H9 (cell line): ENCODE results near the gene MAP3K9. TPM values are rescaled to one million over a fixed set of nuclear protein-coding genes. Genes with fewer than 3 reads are reported as not detected.
A peak's percentile ranks its signal among the peaks of the same experiment; 100 is the strongest.

Source experiments
- DNase-seq: peaks from one replicate; pipeline ENCODE4 v3.0.0-alpha.2; 2017
- H2AFZ ChIP-seq: one replicate; pipeline ENCODE4 v1.6.1; 2013; ENCODE audit warnings: mild to moderate bottlenecking, low read length, control low read depth, moderate library complexity
- H2AK5ac ChIP-seq: 2 replicates; pipeline ENCODE4 v1.6.1; 2013; ENCODE audit warnings: low read length, control low read depth, mixed read lengths; ENCODE audit not compliant: insufficient read length
- H2BK120ac ChIP-seq: one replicate; pipeline ENCODE4 v1.6.1; 2013; ENCODE audit warnings: low read depth, mild to moderate bottlenecking, low read length, control low read depth, inconsistent platforms; ENCODE audit not compliant: poor library complexity, severe bottlenecking
- H2BK12ac ChIP-seq: 2 replicates; pipeline ENCODE4 v1.6.1; 2013; ENCODE audit warnings: low read length, control low read depth, mixed read lengths, low read depth; ENCODE audit not compliant: insufficient read length
- H2BK15ac ChIP-seq: 2 replicates; pipeline ENCODE4 v1.6.1; 2013; ENCODE audit warnings: low read depth, low read length, control low read depth
- H2BK20ac ChIP-seq: one replicate; pipeline ENCODE4 v1.6.1; 2013; ENCODE audit warnings: low read depth, mild to moderate bottlenecking, low read length, control low read depth, inconsistent platforms; ENCODE audit not compliant: poor library complexity, severe bottlenecking
- H2BK5ac ChIP-seq: 2 replicates; pipeline ENCODE4 v1.6.1; 2013; ENCODE audit warnings: low read length, control low read depth, mixed read lengths; ENCODE audit not compliant: insufficient read length
- H3K14ac ChIP-seq: 2 replicates; pipeline ENCODE4 v1.6.1; 2013; ENCODE audit warnings: low read length, control low read depth; ENCODE audit not compliant: insufficient read depth
- H3K18ac ChIP-seq: 2 replicates; pipeline ENCODE4 v1.6.1; 2013; ENCODE audit warnings: low read depth, mild to moderate bottlenecking, mixed read lengths, low read length, control low read depth; ENCODE audit not compliant: insufficient read length
- H3K23ac ChIP-seq: 2 replicates; pipeline ENCODE4 v1.6.1; 2013; ENCODE audit warnings: low read length, control low read depth, mixed read lengths, low read depth; ENCODE audit not compliant: insufficient read length
- H3K23me2 ChIP-seq: 2 replicates; pipeline ENCODE4 v1.6.1; 2013; ENCODE audit warnings: low read depth, mild to moderate bottlenecking, mixed read lengths, low read length, control low read depth; ENCODE audit not compliant: insufficient read length, poor library complexity, severe bottlenecking
- H3K27ac ChIP-seq: 2 replicates; pipeline ENCODE4 v1.5.1; 2013; ENCODE audit warnings: low read length, control low read depth, mixed read lengths, low read depth; ENCODE audit not compliant: insufficient read length
- H3K27me3 ChIP-seq: 2 replicates; pipeline ENCODE4 v1.6.1; 2013; ENCODE audit warnings: low read length, control low read depth, inconsistent platforms; ENCODE audit not compliant: insufficient read depth
- H3K4ac ChIP-seq: 2 replicates; pipeline ENCODE4 v1.6.1; 2013; ENCODE audit warnings: low read depth, mild to moderate bottlenecking, control low read depth, inconsistent platforms, low read length, moderate library complexity
- H3K4me1 ChIP-seq: 2 replicates; pipeline ENCODE4 v1.6.1; 2013; ENCODE audit warnings: low read length, control low read depth, inconsistent platforms; ENCODE audit not compliant: insufficient read depth
- H3K4me2 ChIP-seq: 2 replicates; pipeline ENCODE4 v1.6.1; 2013; ENCODE audit warnings: low read length, control low read depth, mixed read lengths; ENCODE audit not compliant: insufficient read length, insufficient read depth
- H3K56ac ChIP-seq: 2 replicates; pipeline ENCODE4 v1.6.1; 2013; ENCODE audit warnings: low read depth, mild to moderate bottlenecking, mixed read lengths, low read length, control low read depth; ENCODE audit not compliant: insufficient read length
- H3K79me1 ChIP-seq: 2 replicates; pipeline ENCODE4 v1.6.1; 2013; ENCODE audit warnings: low read depth, mild to moderate bottlenecking, moderate library complexity, low read length, control low read depth, inconsistent platforms; ENCODE audit not compliant: insufficient read depth, poor library complexity, severe bottlenecking
- H3K79me2 ChIP-seq: 2 replicates; pipeline ENCODE4 v1.6.1; 2013; ENCODE audit warnings: low read length, control low read depth, inconsistent platforms; ENCODE audit not compliant: insufficient read depth
- H3K9ac ChIP-seq: 2 replicates; pipeline ENCODE4 v1.6.1; 2013; ENCODE audit warnings: low read length, control low read depth, mixed read lengths; ENCODE audit not compliant: insufficient read length; ENCODE audit errors: extremely low read depth
- H3K9me3 ChIP-seq: one replicate; pipeline ENCODE4 v1.6.1; 2013; ENCODE audit warnings: low read depth, low read length, inconsistent platforms; ENCODE audit not compliant: control insufficient read depth
- H3T11ph ChIP-seq: one replicate; pipeline ENCODE4 v1.6.1; 2013; ENCODE audit warnings: mild to moderate bottlenecking, low read length, control low read depth, inconsistent platforms
- H4K20me1 ChIP-seq: one replicate; pipeline ENCODE4 v1.6.1; 2013; ENCODE audit not compliant: control insufficient read depth, insufficient read length, insufficient read depth
- H4K5ac ChIP-seq: 2 replicates; pipeline ENCODE4 v1.6.1; 2013; ENCODE audit warnings: low read depth, mild to moderate bottlenecking, mixed read lengths, low read length, control low read depth; ENCODE audit not compliant: insufficient read length
- H4K8ac ChIP-seq: replicated peaks from 2 replicates; pipeline ENCODE4 v1.6.1; 2013; ENCODE audit warnings: low read length, control low read depth, mixed read lengths, low read depth; ENCODE audit not compliant: insufficient read length
- H4K91ac ChIP-seq: 2 replicates; pipeline ENCODE4 v1.6.1; 2013; ENCODE audit warnings: low read depth, mild to moderate bottlenecking, moderate library complexity, mixed read lengths, low read length, control low read depth; ENCODE audit not compliant: insufficient read length
- H3K27ac Mint-ChIP-seq, 3 experiments: 2 replicates in 2 of 3; 3 replicates in 1 of 3; pipeline ENCODE4 v1.8.0; 2020 to 2021; ENCODE audit warnings: mixed read lengths in 3 of 3, mild to moderate bottlenecking in 1 of 3, moderate library complexity in 1 of 3
- H3K27me3 Mint-ChIP-seq: 2 replicates; pipeline ENCODE4 v1.8.0; 2021; ENCODE audit warnings: low read depth, mild to moderate bottlenecking, moderate library complexity, mixed read lengths
- H3K36me3 Mint-ChIP-seq, 3 experiments: 2 replicates in 2 of 3; 3 replicates in 1 of 3; pipeline ENCODE4 v1.8.0; 2020 to 2021; ENCODE audit warnings: low read depth in 3 of 3, mixed read lengths in 3 of 3; ENCODE audit not compliant: insufficient read depth in 1 of 3
- H3K4me1 Mint-ChIP-seq, 2 experiments: 2 replicates each; pipeline ENCODE4 v1.8.0; 2020; ENCODE audit warnings: mixed read lengths in 2 of 2
- H3K4me3 Mint-ChIP-seq, 2 experiments: 2 replicates in 1 of 2; 3 replicates in 1 of 2; pipeline ENCODE4 v1.8.0; 2020 to 2021; ENCODE audit warnings: mild to moderate bottlenecking in 2 of 2, mixed read lengths in 2 of 2, moderate library complexity in 1 of 2
- H3K9me3 Mint-ChIP-seq, 2 experiments: 2 replicates in 1 of 2; 3 replicates in 1 of 2; pipeline ENCODE4 v1.8.0; 2020; ENCODE audit warnings: mild to moderate bottlenecking in 2 of 2, mixed read lengths in 2 of 2, moderate library complexity in 1 of 2
- WGBS: extraction: QIAGEN DNeasy Blood & Tissue Kit; methylation state at CpG from one replicate; pipeline ENCODE4 v1.1.7; 2013; ENCODE audit warnings: missing lambda C conversion rate, low lambda C conversion rate, mixed read lengths; ENCODE audit not compliant: insufficient read length; ENCODE audit errors: extremely low coverage; 5-methylcytosine and 5-hydroxymethylcytosine counted together
- total RNA-seq: library from RNA; stranded (reverse); gene quantifications from 2 replicates; pipeline ENCODE4 v1.2.1, GENCODE V29; 2021
- TF ChIP-seq, protein P1 (sequence below): fragments of 200-600 bp; sonication (generic); conservative IDR thresholded peaks from 3 replicates; pipeline ENCODE4 v1.8.0; 2021; ENCODE audit warnings: antibody characterized with exemption, mild to moderate bottlenecking

Gene MAP3K9
- total RNA-seq, 1 experiment from 2014 or later = 20.0 TPM

DNA sequence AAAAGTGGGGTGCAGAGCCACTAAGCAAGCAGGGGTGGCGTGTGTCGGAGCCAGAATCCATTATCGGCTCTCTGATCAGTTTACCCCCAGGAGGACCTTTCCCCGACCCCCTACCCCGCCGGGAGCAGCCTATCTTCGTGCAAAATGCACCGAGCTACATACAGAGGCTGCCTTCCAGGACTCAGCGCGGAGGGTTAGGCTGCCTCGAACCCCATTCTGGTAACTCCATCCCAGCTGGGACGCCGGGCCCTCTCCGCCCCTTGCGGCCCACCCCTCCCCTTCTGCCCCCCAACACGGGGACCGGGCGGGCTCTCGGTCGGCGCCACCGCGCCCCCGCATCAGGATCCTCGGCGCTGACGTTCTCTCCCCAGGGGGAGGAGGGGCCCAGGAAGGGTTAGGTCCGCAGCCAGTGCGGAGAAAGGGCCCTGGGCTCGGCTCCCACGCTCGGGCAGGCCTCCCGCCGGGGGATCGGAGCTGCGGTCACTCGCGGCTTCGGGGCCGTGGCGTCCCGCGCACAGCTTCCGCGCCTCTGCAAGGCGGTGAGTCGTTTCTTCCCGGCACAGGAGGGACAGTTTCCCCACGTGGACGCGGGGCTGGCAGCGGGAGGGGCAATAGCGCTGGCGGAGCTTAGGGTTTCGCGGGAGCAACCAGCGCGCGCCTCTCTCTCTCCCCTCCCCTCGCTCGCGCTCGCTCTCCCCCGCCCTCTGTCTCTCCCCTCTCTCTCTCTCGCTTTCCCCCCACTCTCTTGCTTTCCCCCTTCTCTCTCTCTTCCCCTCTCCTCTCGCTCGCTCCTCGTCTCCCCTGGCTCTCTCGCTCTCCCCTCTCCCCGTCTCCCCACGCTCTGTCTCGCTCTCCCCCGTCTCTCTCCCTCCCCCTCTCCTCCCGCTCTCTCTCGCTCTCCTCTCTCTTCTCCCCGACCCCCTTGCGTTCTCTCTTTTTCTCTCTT, 12.5 kb upstream of the MAP3K9 start:
- no peak overlapping the region for H2BK120ac ChIP-seq

More for the DNA sequence above, 12.5 kb upstream of the MAP3K9 start:
- Histone ChIP-seq H2BK20ac (no peak overlapping the region), H3K23me2 (peaks cover 18% of the 10 kb centered on the region), H3K23ac (no peak overlapping the region), H3K14ac (peak overlapping the region; percentile 90), H2BK5ac (no peak overlapping the region), H3K18ac (peak overlapping the region; percentile 73), H3T11ph (no peak overlapping the region), H4K5ac (no peak overlapping the region), H2BK12ac (no peak overlapping the region), H3K27ac (no peak overlapping the region), H3K4me2 (peak overlapping the region; percentile 51), H3K4me1 (no peaks in the 10 kb centered on the region), H3K79me1 (no peaks in the 10 kb centered on the region), H4K91ac (no peak overlapping the region), H2AFZ (no peak overlapping the region), H2AK5ac (no peak overlapping the region), H3K56ac (no peak overlapping the region), H4K8ac (no peak overlapping the region), H2BK15ac (no peak overlapping the region), H3K27me3 (no peaks in the 10 kb centered on the region; the same call in 1 of the 2 replicates), H3K79me2 (no peaks in the 10 kb centered on the region), H3K9ac (peak overlapping the region; percentile 66), H3K4ac (no peak overlapping the region), H3K9me3 (no peaks in the 10 kb centered on the region), H4K20me1 (no peaks in the 10 kb centered on the region)
- Mint-ChIP-seq H3K9me3 (no peaks in the 10 kb centered on the region), H3K27me3 (peaks cover 57% of the 10 kb centered on the region), H3K27ac (peak overlapping the region in 2 of 3 experiments; percentile 16 to 79; a peak in 3 of 7 replicates), H3K4me3 (peak overlapping the region; percentile 65 to 93), H3K36me3 (peaks cover 0 to 4% (median 2%) of the 10 kb centered on the region in 3 experiments; a peak in 3 of 7 replicates), H3K4me1 (peaks cover 20 to 22% of the 10 kb centered on the region in 2 experiments)
- TF ChIP-seq, protein P1, sequence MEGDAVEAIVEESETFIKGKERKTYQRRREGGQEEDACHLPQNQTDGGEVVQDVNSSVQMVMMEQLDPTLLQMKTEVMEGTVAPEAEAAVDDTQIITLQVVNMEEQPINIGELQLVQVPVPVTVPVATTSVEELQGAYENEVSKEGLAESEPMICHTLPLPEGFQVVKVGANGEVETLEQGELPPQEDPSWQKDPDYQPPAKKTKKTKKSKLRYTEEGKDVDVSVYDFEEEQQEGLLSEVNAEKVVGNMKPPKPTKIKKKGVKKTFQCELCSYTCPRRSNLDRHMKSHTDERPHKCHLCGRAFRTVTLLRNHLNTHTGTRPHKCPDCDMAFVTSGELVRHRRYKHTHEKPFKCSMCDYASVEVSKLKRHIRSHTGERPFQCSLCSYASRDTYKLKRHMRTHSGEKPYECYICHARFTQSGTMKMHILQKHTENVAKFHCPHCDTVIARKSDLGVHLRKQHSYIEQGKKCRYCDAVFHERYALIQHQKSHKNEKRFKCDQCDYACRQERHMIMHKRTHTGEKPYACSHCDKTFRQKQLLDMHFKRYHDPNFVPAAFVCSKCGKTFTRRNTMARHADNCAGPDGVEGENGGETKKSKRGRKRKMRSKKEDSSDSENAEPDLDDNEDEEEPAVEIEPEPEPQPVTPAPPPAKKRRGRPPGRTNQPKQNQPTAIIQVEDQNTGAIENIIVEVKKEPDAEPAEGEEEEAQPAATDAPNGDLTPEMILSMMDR = no peak
- no CpG with 5 or more reads among the region's 77 CpGs for WGBS
- peak; percentile 60 for DNase-seq
